AG04449 (cell line): ENCODE results near the gene CYBC1.

Experiments used
- CTCF ChIA-PET: fragments of 350-600 bp; formaldehyde crosslinking; extraction: SDS; loops from one replicate; lab custom pipeline; 2021; ENCODE audit warnings: antibody characterized with exemption; lab: Yijun Ruan, JAX
- POLR2A ChIA-PET: fragments of 400-600, 350-600 bp; formaldehyde crosslinking; extraction: SDS; loops from one replicate; lab custom pipeline; 2020; ENCODE audit warnings: antibody characterized with exemption, inconsistent platforms; lab: Yijun Ruan, JAX
- DNase-seq: peaks from one replicate; pipeline ENCODE4 v3.0.0-alpha.2; 2010; ENCODE audit warnings: low read depth, low spot score
- H3K4me3 ChIP-seq: 2 replicates; pipeline ENCODE4 v1.5.1; 2011; ENCODE audit warnings: low read depth, mild to moderate bottlenecking, control low read depth, low read length
- CTCF ChIP-seq: IDR thresholded peaks from one replicate; pipeline ENCODE4 v1.5.1; 2011; ENCODE audit warnings: mild to moderate bottlenecking, moderate library complexity, low read length, control low read depth, inconsistent platforms; ENCODE audit not compliant: insufficient read depth; ENCODE audit errors: missing control alignments

CYBC1 gene

GRCh38 chr17:82437325-82437668, 13.3 kb downstream of the CYBC1 start:
- ChIA-PET POLR2A (no interaction called here), CTCF (interaction anchor here (1.4 kb wide), 1 partner anchor 8 kb away, joined by 3 read pairs; no protein-coding TSS in a partner anchor)
- TF ChIP-seq CTCF: no peak
- no peak overlapping the region for H3K4me3 ChIP-seq
- DNase-seq: no peak

- H3K4me3 ChIP-seq: no peak overlapping the region
- no peak for TF ChIP-seq CTCF
- ChIA-PET POLR2A (no interaction called here), CTCF (no interaction called here)
- no peak for DNase-seq
Measured at GRCh38 chr17:82436601-82437324, 13.8 kb downstream of the CYBC1 start.

GRCh38 chr17:82435601-82436583, 14.7 kb downstream of the CYBC1 start:
- POLR2A ChIA-PET: no interaction called here
- no peak for TF ChIP-seq CTCF
- CTCF ChIA-PET: interaction anchor here (1.1 kb wide), 1 partner anchor 14 kb away, joined by 5 read pairs; no protein-coding TSS in a partner anchor

GRCh38 chr17:82435103-82435502, 15.4 kb downstream of the CYBC1 start:
- no peak for TF ChIP-seq CTCF
- H3K4me3 ChIP-seq: no peak overlapping the region
- CTCF ChIA-PET: interaction anchor here (1.1 kb wide), 2 partner anchors 11 to 13 kb away, joined by 3 to 5 read pairs; no protein-coding TSS in a partner anchor
- DNase-seq: no peak
- POLR2A ChIA-PET: no interaction called here

More at GRCh38 chr17:82435601-82436583, 14.7 kb downstream of the CYBC1 start:
- DNase-seq: no peak
- no peak overlapping the region for H3K4me3 ChIP-seq

GRCh38 chr17:82434216-82434565, 16.4 kb downstream of the CYBC1 start:
- H3K4me3 ChIP-seq: no peak overlapping the region
- ChIA-PET POLR2A (no interaction called here), CTCF (interaction anchor here (0.9 to 1.2 kb wide), 3 partner anchors 10 to 119 kb away, joined by 3 to 5 read pairs (median 5); no protein-coding TSS in a partner anchor)
- DNase-seq: no peak
- TF ChIP-seq CTCF: no peak
